GM12878 (cell line): ENCODE measurements around the gene MCUB.

Source experiments
- CHD4 ChIP-seq: fragments of 200-600 bp; sonication (generic); IDR thresholded peaks from 2 replicates; pipeline ENCODE4 v1.6.1; 2016; ENCODE audit warnings: mild to moderate bottlenecking
- EGR1 ChIP-seq, 2 experiments: IDR thresholded peaks; 1 replicate in 1 of 2; 2 replicates in 1 of 2; pipeline ENCODE4 v1.6.1; 2011 to 2012; ENCODE audit warnings: low read depth in 2 of 2, low read length in 2 of 2, borderline replicate concordance in 1 of 2, mild to moderate bottlenecking in 1 of 2, moderate library complexity in 1 of 2
- EZH2 ChIP-seq: IDR thresholded peaks from 2 replicates; pipeline ENCODE4 v1.6.1; 2012; ENCODE audit warnings: low read depth, mild to moderate bottlenecking, control low read depth, inconsistent platforms, low read length, borderline replicate concordance; ENCODE audit not compliant: control insufficient read depth
- HDAC2 ChIP-seq: fragments of 200-600 bp; sonication (generic); IDR thresholded peaks from 2 replicates; pipeline ENCODE4 v1.6.1; 2017
- HDAC6 ChIP-seq: fragments of 200-600 bp; sonication (generic); IDR thresholded peaks from one replicate; pipeline ENCODE4 v1.8.0; 2017; ENCODE audit warnings: antibody characterized with exemption; ENCODE audit not compliant: unreplicated experiment
- JUND ChIP-seq: IDR thresholded peaks from 2 replicates; pipeline ENCODE4 v1.6.1; 2012; ENCODE audit warnings: low read depth, mild to moderate bottlenecking, low read length, improper control_type of control experiment, moderate library complexity
- MXI1 ChIP-seq: fragments of 150-350 bp; IDR thresholded peaks from 2 replicates; pipeline ENCODE4 v1.6.1; 2011; ENCODE audit warnings: low read depth, mild to moderate bottlenecking, inconsistent platforms, low read length, improper control_type of control experiment
- MYC ChIP-seq: IDR thresholded peaks from 2 replicates; pipeline ENCODE4 v1.6.1; 2011; ENCODE audit warnings: mild to moderate bottlenecking, low read length, moderate library complexity, inconsistent platforms; ENCODE audit not compliant: insufficient read depth, insufficient replicate concordance, insufficient read length, severe bottlenecking
- POU2F2 ChIP-seq: IDR thresholded peaks from 3 replicates; pipeline ENCODE4 v1.6.1; 2011; ENCODE audit warnings: low read depth, mild to moderate bottlenecking, low read length, borderline replicate concordance
- RELA ChIP-seq: fragments of 450-650 bp; IDR thresholded peaks from 2 replicates; pipeline ENCODE4 v1.8.0; 2014; ENCODE audit warnings: borderline replicate concordance; ENCODE audit not compliant: partially characterized antibody
- SIN3A ChIP-seq: IDR thresholded peaks from 2 replicates; pipeline ENCODE4 v1.6.1; 2012; ENCODE audit warnings: low read depth, low read length, improper control_type of control experiment
- SPI1 ChIP-seq: IDR thresholded peaks from 2 replicates; pipeline ENCODE4 v1.6.1; 2011; ENCODE audit warnings: low read depth, mild to moderate bottlenecking, low read length, moderate library complexity, borderline replicate concordance; ENCODE audit not compliant: insufficient read depth
- TF ChIP-seq, protein P1 (sequence below): fragments of 450-650 bp; IDR thresholded peaks from 2 replicates; pipeline ENCODE4 v1.6.1; 2017; ENCODE audit warnings: mild to moderate bottlenecking
- TF ChIP-seq, protein P2 (sequence below), 3 experiments: IDR thresholded peaks in 2 of 3; conservative IDR thresholded peaks in 1 of 3; 2 replicates each; pipeline ENCODE4 v1.5.1; 2011; ENCODE audit warnings: low read depth in 3 of 3, low read length in 3 of 3, mild to moderate bottlenecking in 3 of 3, control low read depth in 2 of 3, moderate library complexity in 2 of 3, inconsistent platforms in 1 of 3, mixed read lengths in 1 of 3; ENCODE audit not compliant: control insufficient read depth in 2 of 3, insufficient read depth in 1 of 3; ENCODE audit errors: extremely low read depth in 1 of 3

DNA sequence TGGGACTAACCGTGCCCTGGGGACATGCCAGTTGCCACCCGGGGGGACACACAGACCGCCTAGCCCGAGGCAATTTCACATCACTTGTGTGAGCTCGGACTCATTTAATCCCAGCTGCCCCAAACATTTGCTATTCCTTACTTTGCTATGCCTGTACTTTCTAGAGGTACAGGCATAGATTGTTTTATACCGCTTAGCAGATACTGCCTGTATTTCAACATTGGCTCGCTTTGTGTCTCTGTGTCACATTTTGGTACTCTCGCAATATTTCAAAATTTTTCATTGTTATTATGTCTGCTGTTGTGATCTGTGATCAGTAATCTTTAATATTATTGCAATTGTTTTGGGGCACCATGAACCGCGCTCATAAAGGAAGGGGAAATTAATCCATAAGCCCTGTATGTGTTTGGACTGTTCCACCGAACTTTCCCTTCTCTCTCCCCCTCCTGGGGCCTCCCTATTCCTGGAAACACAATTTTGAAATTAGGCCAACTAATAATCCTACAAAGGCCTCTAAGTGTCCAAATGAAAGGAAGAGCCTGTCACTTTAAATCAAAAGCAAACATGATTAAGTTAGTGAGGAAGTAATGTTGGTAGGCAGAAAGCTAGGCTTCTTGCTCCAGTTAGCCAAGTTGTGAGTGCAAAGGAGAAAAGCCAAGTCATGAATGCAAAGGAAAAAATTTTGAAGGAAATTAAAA is 143.8 kb downstream of the MCUB start:
- TF ChIP-seq, protein P1, sequence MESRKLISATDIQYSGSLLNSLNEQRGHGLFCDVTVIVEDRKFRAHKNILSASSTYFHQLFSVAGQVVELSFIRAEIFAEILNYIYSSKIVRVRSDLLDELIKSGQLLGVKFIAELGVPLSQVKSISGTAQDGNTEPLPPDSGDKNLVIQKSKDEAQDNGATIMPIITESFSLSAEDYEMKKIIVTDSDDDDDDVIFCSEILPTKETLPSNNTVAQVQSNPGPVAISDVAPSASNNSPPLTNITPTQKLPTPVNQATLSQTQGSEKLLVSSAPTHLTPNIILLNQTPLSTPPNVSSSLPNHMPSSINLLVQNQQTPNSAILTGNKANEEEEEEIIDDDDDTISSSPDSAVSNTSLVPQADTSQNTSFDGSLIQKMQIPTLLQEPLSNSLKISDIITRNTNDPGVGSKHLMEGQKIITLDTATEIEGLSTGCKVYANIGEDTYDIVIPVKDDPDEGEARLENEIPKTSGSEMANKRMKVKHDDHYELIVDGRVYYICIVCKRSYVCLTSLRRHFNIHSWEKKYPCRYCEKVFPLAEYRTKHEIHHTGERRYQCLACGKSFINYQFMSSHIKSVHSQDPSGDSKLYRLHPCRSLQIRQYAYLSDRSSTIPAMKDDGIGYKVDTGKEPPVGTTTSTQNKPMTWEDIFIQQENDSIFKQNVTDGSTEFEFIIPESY = no peak
- TF ChIP-seq, protein P2, sequence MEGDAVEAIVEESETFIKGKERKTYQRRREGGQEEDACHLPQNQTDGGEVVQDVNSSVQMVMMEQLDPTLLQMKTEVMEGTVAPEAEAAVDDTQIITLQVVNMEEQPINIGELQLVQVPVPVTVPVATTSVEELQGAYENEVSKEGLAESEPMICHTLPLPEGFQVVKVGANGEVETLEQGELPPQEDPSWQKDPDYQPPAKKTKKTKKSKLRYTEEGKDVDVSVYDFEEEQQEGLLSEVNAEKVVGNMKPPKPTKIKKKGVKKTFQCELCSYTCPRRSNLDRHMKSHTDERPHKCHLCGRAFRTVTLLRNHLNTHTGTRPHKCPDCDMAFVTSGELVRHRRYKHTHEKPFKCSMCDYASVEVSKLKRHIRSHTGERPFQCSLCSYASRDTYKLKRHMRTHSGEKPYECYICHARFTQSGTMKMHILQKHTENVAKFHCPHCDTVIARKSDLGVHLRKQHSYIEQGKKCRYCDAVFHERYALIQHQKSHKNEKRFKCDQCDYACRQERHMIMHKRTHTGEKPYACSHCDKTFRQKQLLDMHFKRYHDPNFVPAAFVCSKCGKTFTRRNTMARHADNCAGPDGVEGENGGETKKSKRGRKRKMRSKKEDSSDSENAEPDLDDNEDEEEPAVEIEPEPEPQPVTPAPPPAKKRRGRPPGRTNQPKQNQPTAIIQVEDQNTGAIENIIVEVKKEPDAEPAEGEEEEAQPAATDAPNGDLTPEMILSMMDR (IDR thresholded peaks at IDR 0.05 in 2 of 3, conservative IDR thresholded peaks at IDR 0.05 in 1 of 3; ENCODE audit: control insufficient read depth in 2 of 3, extremely low read depth in 1 of 3, insufficient read depth in 1 of 3, low read depth in 3 of 3, low read length in 3 of 3) = no peak
- TF ChIP-seq SIN3A (no peak), HDAC2 (no peak), MXI1 (no peak), CHD4 (no peak), JUND (no peak), RELA (no peak), EGR1 (IDR thresholded peaks at IDR 0.05; ENCODE audit: borderline replicate concordance in 1 of 2, low read depth in 2 of 2, low read length in 2 of 2) (no peak), EZH2 (no peak), POU2F2 (no peak), SPI1 (no peak), HDAC6 (no peak), MYC (no peak)
